ENCODE data around the gene ALKBH3.

The ALKBH3 gene

GRCh38 chr11:43936076-43936475 lies 55.4 kb downstream of the ALKBH3 start:
- DNase-seq (ENCODE audit: low read depth in 3 of 3, low spot score in 1 of 3) = no peak

DNA sequence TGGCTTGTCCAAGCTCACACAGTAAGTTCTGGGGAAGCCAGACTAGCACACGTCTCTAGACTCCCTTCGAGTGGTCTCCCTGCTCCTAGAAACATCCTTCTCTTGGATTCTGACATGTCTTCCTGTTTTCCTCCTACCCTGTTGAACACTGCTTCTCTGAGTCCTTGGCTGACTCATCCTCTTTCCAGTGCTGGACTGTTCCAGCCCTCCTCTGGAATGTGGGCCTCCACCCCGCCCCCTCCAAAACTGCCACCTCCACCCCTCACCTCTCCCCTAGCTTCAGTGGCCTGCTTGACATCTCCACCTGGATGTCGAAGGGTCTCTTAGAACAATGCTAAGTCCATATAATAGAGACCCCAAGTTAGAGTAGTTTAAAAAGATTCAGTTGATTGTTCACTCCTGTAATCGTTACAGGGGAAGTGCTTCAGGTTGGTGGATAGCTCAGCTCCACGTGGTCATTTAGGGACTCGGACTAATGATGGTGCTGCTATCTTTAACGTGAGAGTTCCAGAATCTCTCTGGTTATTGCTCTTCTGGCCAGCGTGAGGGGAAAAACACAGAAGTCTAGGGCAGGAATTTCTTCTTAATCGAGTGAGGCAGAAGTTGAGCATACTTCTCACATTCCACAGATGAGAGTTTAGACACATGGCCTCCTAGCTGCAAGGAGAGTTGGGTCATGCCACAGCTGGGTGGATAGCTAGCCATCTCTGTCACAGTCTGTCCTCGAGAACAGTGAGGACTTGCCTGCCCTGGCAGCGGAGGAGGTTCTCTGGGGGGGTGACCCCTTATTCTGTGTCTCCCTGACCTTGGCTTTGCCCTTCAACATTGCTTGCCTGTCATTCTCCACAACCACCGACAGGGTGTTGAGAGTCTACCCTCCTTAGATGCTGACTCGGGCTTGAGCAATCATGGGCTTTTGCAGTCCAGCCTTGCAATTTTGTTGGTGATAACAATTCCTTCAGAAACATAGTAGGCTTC lies 57.1 kb downstream of the ALKBH3 start:
- DNase-seq (ENCODE audit: low read depth in 3 of 3, low spot score in 1 of 3) = no peak

DNA sequence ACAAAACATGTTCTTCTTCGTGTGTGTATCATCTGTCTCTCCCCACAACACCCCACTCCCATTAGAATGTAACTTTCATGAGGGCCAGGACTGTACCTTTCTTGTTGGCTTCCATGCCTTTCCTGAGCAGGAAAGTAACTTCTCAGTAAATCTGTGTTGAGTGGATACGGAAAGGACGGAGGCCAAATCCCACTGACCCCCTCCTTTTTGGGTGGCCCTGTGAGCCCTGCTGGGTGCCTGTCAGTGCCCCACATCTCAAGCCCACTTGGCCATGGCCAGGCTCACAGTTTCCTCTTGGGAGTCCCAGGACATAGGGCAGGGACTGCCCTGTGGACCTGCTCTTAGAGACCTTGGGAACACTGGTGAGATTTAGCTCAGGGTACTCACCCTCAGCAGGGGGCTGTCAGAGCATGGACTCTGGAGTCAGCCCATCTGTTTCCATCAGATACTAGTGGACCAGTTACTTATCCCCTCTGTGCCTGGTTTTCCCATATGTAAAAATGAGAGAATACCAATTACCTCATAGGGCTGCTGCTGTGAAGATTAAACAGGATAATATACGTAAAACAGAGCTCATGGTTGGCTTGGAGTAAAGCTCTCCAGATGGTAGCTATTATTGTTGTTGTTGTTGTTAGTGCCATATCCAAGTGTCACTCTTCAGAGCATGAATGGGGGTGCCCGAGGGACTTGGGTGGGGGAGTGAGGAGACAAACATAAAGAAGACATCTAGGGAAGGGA lies 60.8 kb downstream of the ALKBH3 start:
- DNase-seq (ENCODE audit: low read depth in 3 of 3, low spot score in 1 of 3) = no peak

DNA sequence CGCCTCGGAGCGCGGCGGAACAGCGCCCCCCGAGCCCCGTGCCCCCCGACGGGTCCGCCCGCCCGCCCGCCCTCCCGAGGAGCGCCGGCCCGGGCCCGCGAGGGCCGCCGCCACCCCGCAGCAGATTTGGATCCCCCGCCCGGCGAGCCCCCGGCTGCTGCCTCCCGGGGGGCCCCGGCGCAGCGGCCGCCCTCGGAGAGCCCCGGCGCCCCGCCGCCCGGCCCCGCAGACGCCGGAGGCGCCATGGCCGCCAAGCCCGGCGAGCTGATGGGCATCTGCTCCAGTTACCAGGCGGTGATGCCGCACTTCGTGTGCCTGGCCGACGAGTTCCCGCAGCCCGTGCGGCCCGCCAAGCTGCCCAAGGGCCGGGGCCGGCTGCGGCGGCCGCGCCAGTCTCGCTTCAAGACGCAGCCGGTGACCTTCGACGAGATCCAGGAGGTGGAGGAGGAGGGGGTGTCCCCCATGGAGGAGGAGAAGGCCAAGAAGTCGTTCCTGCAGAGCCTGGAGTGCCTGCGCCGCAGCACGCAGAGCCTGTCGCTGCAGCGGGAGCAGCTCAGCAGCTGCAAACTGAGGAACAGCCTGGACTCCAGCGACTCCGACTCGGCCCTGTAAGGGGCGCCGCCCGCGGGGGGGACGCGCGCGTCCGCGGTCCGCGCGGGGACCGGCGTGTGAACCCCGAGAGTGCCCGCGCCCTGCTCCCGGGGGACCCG lies 62.2 kb downstream of the ALKBH3 start:
- no peak for DNase-seq (ENCODE audit: low read depth in 3 of 3, low spot score in 1 of 3)

DNA sequence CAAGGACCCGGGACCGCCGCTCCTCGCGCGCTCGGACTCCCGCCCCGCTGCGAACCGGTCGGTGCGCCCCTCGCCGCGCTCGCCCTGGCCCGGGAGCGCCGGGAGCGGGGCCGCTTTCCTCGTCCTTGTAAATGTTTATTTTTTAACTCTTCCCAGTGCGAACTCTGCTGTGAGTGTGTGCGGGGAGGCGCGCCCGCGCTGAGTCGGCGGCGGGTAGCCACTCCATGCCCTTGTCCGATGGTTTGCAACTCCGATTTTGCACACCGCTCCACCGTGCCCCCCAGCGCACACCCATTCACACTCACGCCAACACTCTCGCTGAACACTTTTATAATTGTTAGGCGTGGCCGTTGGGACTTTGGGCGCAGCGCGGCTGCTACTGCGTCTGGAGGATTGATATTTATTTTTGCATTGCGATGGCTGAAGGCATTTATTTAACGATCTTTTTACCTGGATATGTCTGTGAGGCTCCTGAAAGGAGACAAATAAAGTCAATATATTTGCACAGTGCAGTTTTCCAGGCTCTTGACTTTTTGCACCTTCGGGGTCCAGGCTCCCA lies 62.8 kb downstream of the ALKBH3 start:
- no peak for DNase-seq (ENCODE audit: low read depth in 3 of 3, low spot score in 1 of 3)

GRCh38 chr11:43943931-43944751 lies 63.5 kb downstream of the ALKBH3 start:
- DNase-seq (ENCODE audit: low read depth in 3 of 3, low spot score in 1 of 3) = no peak

- peak in 2 of 3 donors; percentile 33 to 63 for DNase-seq (ENCODE audit: low read depth in 3 of 3, low spot score in 1 of 3)
Observed at GRCh38 chr11:43944761-43945311, 64.2 kb downstream of the ALKBH3 start.

DNA sequence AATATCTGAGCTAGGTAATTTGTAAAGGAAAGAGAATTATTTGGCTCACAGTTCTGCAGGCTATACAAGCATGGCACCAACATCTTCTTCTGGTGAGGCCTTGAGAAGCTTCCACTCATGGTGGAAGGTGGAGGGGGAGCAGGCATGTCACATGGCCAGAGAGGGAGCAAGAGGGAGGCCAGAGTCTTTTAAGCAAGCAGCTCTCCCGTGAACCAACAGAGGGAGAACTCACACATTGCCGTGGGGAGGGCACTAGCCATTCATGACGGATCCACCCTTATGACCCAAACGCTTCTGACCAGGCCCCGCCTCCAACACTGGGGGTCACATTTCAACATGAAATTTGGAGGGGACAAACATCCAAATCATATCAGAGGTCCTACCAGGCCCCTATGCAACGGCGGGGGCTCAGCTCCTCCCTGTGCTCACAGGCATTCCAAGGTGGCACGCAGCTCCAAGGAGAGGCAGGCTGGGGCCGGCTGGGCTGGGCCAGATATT lies 66.4 kb downstream of the ALKBH3 start:
- DNase-seq (ENCODE audit: low read depth in 3 of 3, low spot score in 1 of 3) = no peak

GRCh38 chr11:43947815-43948214 lies 67.2 kb downstream of the ALKBH3 start:
- no peak for DNase-seq (ENCODE audit: low read depth in 3 of 3, low spot score in 1 of 3)

- DNase-seq (ENCODE audit: low read depth in 3 of 3, low spot score in 1 of 3) = no peak
Observed at GRCh38 chr11:43948341-43949225, 68.0 kb downstream of the ALKBH3 start.

GRCh38 chr11:43950311-43950855 lies 69.8 kb downstream of the ALKBH3 start:
- no peak for DNase-seq (ENCODE audit: low read depth in 3 of 3, low spot score in 1 of 3)

DNA sequence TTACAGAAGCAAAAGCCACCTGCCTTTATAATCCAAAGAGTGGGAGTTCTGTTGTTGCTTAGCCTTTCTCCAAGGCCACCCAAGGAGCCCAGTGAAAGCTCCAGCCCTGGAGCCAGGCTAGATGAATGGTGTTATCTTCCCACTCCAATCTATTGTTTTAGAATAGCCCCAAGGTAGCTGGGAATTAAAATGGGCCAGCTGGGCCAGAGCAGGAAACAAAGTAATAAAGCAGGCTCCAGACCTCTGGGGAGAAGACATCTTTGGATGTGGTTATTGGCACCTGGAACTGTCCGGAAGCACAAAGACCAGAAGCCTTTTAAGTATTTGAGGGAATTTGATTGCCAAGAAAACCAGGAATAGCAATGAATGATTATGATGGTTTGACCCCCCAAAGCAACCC lies 70.6 kb downstream of the ALKBH3 start:
- no peak for DNase-seq (ENCODE audit: low read depth in 3 of 3, low spot score in 1 of 3)

DNA sequence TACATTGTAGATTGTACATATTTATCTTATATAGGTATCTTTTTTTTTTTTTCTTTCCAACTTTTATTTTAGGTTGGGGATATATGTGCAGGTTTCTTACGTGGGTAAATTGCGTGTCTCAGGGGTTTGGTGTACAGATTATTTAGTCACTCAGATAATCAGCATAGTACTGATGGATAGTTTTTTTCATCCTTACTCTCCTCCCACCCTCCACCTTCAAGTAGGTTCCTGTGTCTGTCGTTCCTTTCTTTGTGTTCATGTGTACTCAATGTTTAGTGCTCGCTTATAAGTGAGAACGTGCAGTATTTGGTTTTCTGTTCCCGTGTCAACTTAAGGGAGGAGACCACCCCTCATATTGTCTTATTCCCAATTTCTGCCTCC lies 71.4 kb downstream of the ALKBH3 start:
- DNase-seq (ENCODE audit: low read depth in 3 of 3, low spot score in 1 of 3) = no peak

DNA sequence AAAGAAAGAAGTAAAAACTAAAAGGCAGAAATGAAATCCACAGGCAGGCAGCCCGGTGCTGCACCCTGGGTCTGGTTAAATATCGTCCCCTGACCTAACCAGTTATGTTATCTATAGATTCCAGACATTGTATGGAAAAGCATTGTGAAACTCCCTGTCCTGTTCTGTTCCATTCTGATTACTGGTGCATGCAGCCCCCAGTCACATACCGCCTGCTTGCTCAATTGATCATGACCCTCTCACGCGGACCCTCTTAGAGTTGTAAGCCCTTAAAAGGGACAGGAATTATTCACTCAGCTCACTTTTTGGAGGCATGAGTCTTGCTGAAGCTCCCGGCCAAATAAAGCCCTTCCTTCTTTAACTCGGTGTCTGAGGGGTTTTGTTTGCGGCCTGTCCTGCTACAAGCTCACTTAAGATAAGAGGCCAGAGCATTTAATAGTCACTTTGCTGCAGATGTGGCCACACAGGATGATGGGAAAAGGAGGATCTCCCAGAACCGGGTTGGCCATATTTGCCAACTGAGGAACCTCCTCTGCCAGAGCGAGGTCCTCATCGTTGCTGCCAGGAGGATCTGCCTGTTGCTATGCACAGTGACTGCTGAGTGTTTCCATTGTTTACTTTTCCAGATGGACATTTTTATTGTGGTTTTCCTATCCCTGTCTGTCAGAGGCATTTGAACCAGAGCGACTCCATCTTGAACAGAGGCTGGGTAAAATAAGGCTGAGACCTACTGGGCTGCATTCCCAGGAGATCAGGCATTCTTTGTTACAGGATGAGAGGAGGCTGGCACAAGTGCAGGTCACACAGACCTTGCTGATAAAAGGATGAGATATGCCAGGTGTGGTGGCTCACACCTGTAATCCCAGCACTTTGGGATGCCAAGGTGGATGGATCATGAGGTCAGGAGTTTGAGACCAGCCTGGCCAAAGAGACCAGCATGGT lies 72.0 kb downstream of the ALKBH3 start:
- no peak for DNase-seq (ENCODE audit: low read depth in 3 of 3, low spot score in 1 of 3)

DNA sequence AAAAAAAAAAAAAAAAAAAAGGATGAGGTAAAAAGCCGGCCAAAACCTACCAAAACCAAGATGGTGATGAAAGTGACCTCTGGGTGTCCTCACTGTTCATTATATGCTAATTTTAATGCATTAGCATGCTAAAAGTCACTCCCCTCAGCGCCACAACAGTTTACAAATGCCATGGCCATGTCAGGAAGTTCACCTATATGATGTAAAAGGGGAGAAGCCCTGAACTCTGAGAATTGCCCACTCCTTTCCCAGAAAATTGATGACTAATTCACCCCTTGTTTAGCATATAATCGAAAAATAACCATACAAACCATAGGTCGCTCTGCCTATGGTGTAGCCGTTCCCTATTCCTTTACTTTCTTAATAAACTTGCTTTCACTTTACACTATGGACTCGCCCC lies 72.9 kb downstream of the ALKBH3 start:
- DNase-seq (ENCODE audit: low read depth in 3 of 3, low spot score in 1 of 3) = no peak

DNA sequence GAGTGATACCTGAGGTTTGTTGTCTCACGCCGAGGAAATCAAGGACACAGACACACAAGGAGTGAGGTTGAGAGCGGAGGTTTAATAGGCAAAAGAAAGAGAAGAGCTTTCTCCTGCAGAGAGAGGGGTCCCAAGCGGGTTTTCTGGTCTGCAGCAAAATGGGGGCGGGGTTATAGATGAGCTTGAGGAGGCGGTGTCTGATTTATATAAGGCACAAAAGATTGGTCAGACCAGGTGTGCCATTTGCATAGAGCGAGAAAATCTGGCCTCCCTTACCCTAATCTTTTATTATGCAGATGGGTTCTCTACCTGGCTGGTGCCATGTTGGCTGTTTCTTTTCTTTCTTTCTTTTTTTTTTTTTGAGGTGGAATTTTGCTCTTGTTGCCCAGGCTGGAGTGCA lies 73.6 kb downstream of the ALKBH3 start:
- DNase-seq (ENCODE audit: low read depth in 3 of 3, low spot score in 1 of 3) = no peak

DNA sequence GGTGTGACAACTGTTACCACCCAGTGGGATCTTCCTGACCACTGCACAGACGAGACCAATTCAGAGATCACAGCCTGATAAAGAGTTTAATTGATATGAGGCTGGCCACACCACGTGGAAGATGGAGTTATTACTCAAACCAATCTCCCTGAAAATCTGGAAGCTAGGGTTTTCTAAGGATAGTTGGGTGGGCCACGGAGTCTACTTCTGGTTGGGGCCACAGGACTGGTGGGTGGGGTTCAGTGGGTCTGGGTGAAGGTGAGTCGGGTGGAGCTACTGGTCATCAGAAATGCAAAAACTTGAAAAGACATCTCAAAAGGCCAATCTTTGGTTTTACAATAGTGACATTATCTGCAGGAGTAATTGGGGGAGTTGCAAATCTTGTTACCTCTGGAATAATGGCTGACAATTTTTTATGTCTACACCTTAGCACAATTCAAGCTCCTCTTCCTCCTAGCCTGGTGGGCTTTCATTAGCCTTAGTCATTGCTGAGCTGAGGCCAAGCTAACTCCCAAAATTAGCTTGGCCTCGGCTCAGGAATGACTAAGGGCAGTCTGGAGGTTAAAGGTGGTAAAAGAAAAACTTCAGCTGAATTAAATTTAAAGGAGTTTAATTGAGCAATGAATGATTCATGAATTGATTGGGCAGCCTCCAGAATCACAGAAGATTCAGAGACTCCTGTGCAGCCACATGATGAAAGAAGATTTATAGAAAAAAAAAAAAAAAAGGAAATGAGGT lies 74.9 kb downstream of the ALKBH3 start:
- DNase-seq (ENCODE audit: low read depth in 3 of 3, low spot score in 1 of 3) = no peak

All from stimulated activated CD4-positive, alpha-beta T cell treated with anti-CD3 and anti-CD28 coated beads, TNF-alpha, amount 100 ng/mL, for 1 hour (primary cell).